Activated T-helper 2 cell treated with anti-CD3 and anti-CD28 coated beads, Interferon-gamma antibody, Interleukin-2, Interleukin-4, amounts not matched to agents 10 μg/mL and 5 μg/mL and 100 μg/mL, durations not matched to agents 14 hours and 24 hours and 36 hours (primary cell): Measurements from ENCODE around the gene VAX1. TPM values are rescaled to one million over a fixed set of nuclear protein-coding genes. Genes with fewer than 3 reads are reported as not detected.
"Not testable (repeated sequence)": the region's sequence is repeated elsewhere in the genome, so short reads cannot be mapped to it uniquely, and the experiment has no call there.

Source experiments
- DNase-seq: peaks from one replicate; pipeline ENCODE4 v3.0.0; 2021; ENCODE audit warnings: low spot score
- H3K27ac Mint-ChIP-seq: one replicate; pipeline ENCODE4 v1.8.0; 2021; ENCODE audit warnings: mixed read lengths
- H3K27me3 Mint-ChIP-seq: one replicate; pipeline ENCODE4 v1.8.0; 2021; ENCODE audit warnings: low read depth, mixed read lengths
- H3K36me3 Mint-ChIP-seq: one replicate; pipeline ENCODE4 v1.8.0; 2021; ENCODE audit warnings: low read depth, mixed read lengths
- H3K4me1 Mint-ChIP-seq: one replicate; pipeline ENCODE4 v1.8.0; 2021; ENCODE audit warnings: low read depth, mixed read lengths
- H3K4me3 Mint-ChIP-seq: one replicate; pipeline ENCODE4 v1.8.0; 2021; ENCODE audit warnings: low read depth, mild to moderate bottlenecking, moderate library complexity, mixed read lengths
- H3K9me3 Mint-ChIP-seq: one replicate; pipeline ENCODE4 v1.8.0; 2021; ENCODE audit warnings: mixed read lengths
- intact Hi-C: fragments of 100-400 bp; cut with micrococcal nuclease; formaldehyde crosslinking; loops from one replicate; pipeline ENCODE4 v1.15.1; 2023
- total RNA-seq: library from RNA; stranded (reverse); gene quantifications from 2 replicates; pipeline ENCODE4 v1.2.3, GENCODE V29; 2022

VAX1 gene
- total RNA-seq, 1 donor from 2014 or later, result not detected

DNA sequence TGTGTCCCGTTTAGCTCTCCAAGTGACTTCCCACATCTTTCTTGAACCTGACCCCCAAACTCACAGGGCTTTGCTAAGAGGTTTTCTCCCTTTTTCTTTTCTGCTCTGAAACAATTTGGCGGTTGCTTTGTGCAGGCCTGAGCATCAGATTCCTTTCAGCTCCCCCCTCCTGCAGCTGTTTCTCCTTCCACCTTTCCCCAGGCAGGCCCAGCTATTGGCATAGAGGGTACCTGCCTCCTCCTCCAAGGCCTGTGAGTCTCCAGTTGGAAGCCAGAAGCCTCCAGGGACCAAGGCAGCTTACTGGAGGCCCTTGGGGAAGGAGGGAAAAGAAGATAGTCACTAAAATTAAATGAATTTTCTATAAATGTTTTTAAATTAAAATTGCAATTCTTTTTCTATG, 7.7 kb downstream of the VAX1 start:
- Mint-ChIP-seq H3K9me3 (no peaks in the 10 kb centered on the region), H3K4me3 (no peak overlapping the region), H3K27ac (no peak overlapping the region), H3K36me3 (no peaks in the 10 kb centered on the region), H3K4me1 (peaks cover 2% of the 10 kb centered on the region), H3K27me3 (peaks cover 53% of the 10 kb centered on the region)
- intact Hi-C loops, result loop anchor here (10.0 kb wide), 3 partner anchors 286 to 1114 kb away; partner anchors contain the start of genes ENO4 and GFRA1
- no peak for DNase-seq

DNA sequence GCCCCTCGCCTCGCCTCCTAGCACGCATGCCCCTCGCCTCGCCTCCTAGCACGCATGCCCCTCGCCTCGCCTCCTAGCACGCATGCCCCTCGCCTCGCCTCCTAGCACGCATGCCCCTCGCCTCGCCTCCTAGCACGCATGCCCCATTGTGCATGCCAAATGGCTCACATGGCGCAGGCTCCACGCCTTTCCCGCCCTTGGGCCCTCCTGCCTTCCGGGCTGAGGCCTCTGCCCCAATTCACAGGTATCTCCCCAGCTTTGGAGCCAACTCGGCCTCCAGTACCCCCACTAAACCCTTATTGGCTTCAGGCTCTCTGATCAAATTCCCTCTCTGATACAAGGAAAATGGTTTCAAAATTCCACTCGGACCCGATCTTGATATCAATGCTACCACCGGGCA, 11.4 kb downstream of the VAX1 start:
- H3K27ac Mint-ChIP-seq, H3K36me3 Mint-ChIP-seq, intact Hi-C loops, H3K9me3 Mint-ChIP-seq, H3K4me3 Mint-ChIP-seq, H3K4me1 Mint-ChIP-seq, DNase-seq: not testable (repeated sequence)
- peaks cover 24% of the 10 kb centered on the region for H3K27me3 Mint-ChIP-seq

DNA sequence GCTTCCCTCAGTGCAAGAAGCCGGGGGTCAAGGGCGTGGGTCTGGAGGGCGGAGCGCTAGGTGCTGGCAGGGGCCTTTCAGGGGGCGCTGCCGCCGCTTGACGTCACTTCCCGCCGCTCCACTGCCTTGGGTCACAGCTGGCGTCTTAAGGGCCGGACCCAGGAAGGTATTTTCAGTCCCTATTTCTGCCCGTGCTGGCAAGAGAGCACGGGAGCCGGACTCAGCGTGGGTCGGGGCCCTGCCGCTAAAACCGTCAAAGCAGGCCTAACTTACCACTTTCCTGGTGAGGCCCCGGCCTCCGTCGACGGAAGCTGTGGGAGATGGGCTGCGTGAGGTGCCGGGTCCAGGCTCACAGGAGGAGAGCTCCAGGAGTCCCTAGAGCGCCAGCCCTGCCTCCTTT, 12.0 kb downstream of the VAX1 start:
- H3K4me3 Mint-ChIP-seq, result no peak overlapping the region
- no peak overlapping the region for H3K27ac Mint-ChIP-seq
- H3K27me3 Mint-ChIP-seq, result peaks cover 19% of the 10 kb centered on the region
- DNase-seq, result no peak
- H3K4me1 Mint-ChIP-seq, result no peaks in the 10 kb centered on the region
- H3K36me3 Mint-ChIP-seq, result no peaks in the 10 kb centered on the region
- intact Hi-C loops, result no loop called here
- H3K9me3 Mint-ChIP-seq, result no peaks in the 10 kb centered on the region

DNA sequence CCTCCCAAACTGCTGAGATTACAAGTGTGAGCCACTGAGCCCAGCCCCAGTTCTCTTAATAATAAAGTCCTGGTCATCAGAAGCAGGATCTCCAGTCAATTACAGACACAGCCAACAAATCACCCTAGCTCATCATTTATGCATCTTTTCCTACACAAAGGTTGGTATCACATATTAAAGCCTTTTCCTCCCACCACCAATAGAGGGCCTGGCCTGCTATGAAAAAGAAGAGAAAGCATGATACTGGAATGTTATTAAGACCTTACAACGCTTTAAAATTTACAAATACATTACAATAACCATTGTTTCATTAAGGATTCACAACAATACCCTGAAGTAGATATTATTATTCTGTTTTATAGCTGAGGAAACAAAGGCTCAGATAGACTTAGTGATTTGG, 25.9 kb downstream of the VAX1 start:
- no peaks in the 10 kb centered on the region for H3K4me1 Mint-ChIP-seq
- peaks cover 2% of the 10 kb centered on the region for H3K27me3 Mint-ChIP-seq
- no peak overlapping the region for H3K4me3 Mint-ChIP-seq
- no peaks in the 10 kb centered on the region for H3K9me3 Mint-ChIP-seq
- no peaks in the 10 kb centered on the region for H3K36me3 Mint-ChIP-seq
- intact Hi-C loops, result no loop called here
- H3K27ac Mint-ChIP-seq, result no peak overlapping the region
- no peak for DNase-seq

DNA sequence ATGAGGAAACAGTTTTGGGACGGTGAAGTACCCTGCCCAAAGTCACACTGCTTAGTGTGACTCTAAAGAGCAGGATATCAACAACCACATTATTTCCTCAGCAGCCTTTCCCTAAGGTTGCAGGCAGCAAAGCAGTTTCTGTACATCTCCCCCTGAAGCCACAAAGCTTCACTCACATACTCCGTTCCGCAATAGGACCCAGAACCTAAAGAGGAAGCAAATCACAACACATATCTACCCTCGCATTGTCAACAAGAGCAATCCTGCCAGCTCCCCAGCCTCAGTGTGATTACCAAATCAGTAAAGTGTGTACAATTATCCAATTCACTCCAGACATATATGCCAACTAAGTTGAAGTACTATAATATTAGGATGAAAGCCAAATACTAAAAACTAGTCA, 30.8 kb downstream of the VAX1 start:
- no peaks in the 10 kb centered on the region for H3K27me3 Mint-ChIP-seq
- no peak for DNase-seq
- no peaks in the 10 kb centered on the region for H3K36me3 Mint-ChIP-seq
- H3K4me1 Mint-ChIP-seq, result no peaks in the 10 kb centered on the region
- H3K27ac Mint-ChIP-seq, result no peak overlapping the region
- H3K4me3 Mint-ChIP-seq, result no peak overlapping the region
- H3K9me3 Mint-ChIP-seq, result no peaks in the 10 kb centered on the region
- intact Hi-C loops, result no loop called here

DNA sequence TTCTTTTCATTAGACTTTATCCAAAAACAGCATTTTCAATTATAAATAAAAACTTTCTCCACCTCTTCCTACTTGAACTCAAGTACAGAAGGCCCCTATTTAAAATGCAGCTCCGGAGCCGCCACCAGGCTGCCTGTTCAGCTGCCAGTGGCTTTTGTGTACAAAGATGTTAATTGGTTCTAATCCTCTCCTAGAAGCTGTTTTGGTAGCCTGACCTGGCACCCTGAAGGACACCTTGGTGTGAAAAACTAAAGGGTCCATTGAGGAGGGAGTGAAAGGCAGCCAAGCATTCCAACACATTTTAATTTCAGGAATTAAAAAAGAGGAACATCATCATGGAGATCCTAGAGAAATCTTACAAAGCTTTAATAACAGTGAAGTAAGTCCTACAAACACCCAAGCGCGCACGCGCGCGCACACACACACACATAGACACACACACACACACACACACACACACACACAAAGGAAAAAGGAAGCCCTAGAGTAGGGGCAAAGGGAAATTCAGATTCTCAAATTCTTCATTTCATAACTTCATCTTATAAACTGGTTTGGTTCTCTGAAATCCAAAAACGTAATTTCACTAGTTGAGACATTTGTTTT, 41.4 kb downstream of the VAX1 start:
- no peak for DNase-seq
- intact Hi-C loops, result no loop called here
- H3K9me3 Mint-ChIP-seq, result no peaks in the 10 kb centered on the region
- H3K4me1 Mint-ChIP-seq, result no peaks in the 10 kb centered on the region
- no peaks in the 10 kb centered on the region for H3K27me3 Mint-ChIP-seq
- no peaks in the 10 kb centered on the region for H3K36me3 Mint-ChIP-seq
- H3K4me3 Mint-ChIP-seq, result no peak overlapping the region
- H3K27ac Mint-ChIP-seq, result no peak overlapping the region

DNA sequence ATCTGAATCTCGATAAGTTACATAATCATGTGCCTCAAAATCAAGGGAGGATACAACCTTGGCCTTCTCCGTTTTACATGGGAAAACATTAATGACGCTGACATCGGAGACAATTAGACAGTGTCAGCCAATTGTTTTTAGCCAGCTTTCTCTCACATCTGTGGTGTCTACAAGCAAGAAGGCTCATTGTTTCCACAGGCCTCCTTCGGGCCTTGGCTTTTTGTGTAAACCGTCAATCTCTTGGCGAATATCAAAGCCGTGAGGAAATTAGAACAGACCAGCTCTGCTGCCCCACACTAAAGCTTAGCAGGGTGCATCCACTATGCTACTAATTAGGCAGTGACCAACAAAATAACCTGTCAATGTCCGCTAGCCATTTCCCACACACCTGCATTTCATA, 43.2 kb downstream of the VAX1 start:
- H3K27me3 Mint-ChIP-seq, result no peaks in the 10 kb centered on the region
- intact Hi-C loops, result no loop called here
- H3K9me3 Mint-ChIP-seq, result no peaks in the 10 kb centered on the region
- H3K4me1 Mint-ChIP-seq, result no peaks in the 10 kb centered on the region
- H3K36me3 Mint-ChIP-seq, result no peaks in the 10 kb centered on the region
- no peak overlapping the region for H3K4me3 Mint-ChIP-seq
- no peak for DNase-seq
- no peak overlapping the region for H3K27ac Mint-ChIP-seq

DNA sequence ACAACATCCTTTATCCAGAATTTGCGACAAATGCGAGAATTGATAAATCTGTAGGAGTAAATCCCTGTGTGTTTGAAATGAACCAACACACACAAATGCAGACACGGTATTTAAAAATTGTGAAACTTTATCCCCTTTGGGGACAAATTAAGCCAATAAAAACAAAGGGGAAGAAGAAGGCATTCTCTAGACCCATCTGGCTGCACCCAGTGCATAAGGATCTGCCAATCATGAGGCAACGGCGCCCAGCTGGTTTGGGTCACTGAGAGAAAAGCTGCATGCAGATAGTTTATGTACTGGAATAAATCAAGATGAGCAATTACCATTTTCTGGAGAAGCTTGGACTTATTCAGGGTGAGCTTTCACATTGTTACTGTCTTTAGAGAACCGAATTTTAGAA, 45.7 kb downstream of the VAX1 start:
- Mint-ChIP-seq H3K36me3 (no peaks in the 10 kb centered on the region), H3K27ac (no peak overlapping the region), H3K9me3 (no peaks in the 10 kb centered on the region), H3K27me3 (no peaks in the 10 kb centered on the region), H3K4me1 (no peaks in the 10 kb centered on the region), H3K4me3 (no peak overlapping the region)
- DNase-seq, result no peak
- intact Hi-C loops, result no loop called here

DNA sequence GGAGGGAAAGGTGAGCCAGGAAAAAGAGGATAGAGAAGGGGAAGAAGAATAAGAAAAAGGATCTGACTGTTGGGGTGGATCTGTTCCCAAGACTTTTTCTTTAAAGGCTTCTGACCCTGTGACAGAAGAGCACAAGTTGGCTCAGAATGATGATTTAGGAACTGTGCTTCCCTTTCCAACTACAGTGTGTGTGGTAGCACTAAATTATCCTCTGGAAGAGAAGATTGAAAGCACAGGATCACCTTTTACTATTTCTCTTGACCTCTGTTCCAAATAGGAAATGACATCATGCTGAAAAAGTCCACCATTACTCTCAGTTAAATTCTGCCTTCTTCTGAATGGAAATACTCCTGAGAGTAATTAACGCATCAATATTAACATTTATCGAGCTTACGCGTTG, 47.2 kb downstream of the VAX1 start:
- Mint-ChIP-seq H3K36me3 (no peaks in the 10 kb centered on the region), H3K4me3 (no peak overlapping the region), H3K4me1 (no peaks in the 10 kb centered on the region), H3K27ac (no peak overlapping the region), H3K27me3 (no peaks in the 10 kb centered on the region), H3K9me3 (no peaks in the 10 kb centered on the region)
- DNase-seq, result no peak
- intact Hi-C loops, result no loop called here

DNA sequence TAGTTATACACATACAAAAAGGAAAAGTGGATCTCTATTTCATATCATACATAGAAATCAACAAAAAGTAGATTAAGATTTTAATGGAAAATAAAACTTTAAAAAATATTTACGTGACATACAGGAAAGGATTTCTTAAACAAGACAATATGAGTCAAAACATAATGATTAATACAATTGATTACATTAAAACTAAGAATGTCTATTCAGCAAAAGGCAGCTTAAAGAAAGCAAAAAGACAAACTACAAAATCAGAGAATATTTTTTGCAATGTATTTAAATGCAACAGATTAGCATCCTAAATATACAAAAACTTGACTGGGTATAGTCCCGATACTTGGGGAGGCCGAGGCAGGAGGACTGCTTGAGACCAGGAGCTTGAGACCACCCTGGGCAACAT, 50.5 kb downstream of the VAX1 start:
- Mint-ChIP-seq H3K4me3 (no peak overlapping the region), H3K36me3 (no peaks in the 10 kb centered on the region), H3K9me3 (no peaks in the 10 kb centered on the region), H3K27ac (no peak overlapping the region), H3K27me3 (no peaks in the 10 kb centered on the region), H3K4me1 (no peaks in the 10 kb centered on the region)
- no peak for DNase-seq
- intact Hi-C loops, result no loop called here

DNA sequence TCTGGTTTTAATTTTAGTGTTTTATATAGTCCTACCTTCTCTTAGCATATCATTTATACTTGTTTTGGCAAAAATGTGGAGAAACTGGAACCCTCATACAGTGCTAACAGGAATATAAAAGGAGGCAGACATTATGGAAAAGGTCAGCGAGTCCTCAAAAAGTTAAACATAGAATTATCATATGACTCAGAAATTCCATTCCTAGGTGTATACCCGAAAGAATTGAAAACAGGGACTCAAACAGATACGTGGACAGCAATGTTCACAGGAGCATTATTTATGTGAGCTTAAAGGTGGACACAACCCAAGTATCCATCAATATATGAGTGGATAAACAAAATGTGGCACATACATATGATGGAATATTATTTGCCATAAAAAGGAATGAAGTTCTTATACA, 51.5 kb downstream of the VAX1 start:
- no peak overlapping the region for H3K4me3 Mint-ChIP-seq
- H3K36me3 Mint-ChIP-seq, result no peaks in the 10 kb centered on the region
- H3K27ac Mint-ChIP-seq, result no peak overlapping the region
- H3K9me3 Mint-ChIP-seq, result no peaks in the 10 kb centered on the region
- DNase-seq, result no peak
- intact Hi-C loops, result no loop called here
- H3K4me1 Mint-ChIP-seq, result no peaks in the 10 kb centered on the region
- no peaks in the 10 kb centered on the region for H3K27me3 Mint-ChIP-seq

DNA sequence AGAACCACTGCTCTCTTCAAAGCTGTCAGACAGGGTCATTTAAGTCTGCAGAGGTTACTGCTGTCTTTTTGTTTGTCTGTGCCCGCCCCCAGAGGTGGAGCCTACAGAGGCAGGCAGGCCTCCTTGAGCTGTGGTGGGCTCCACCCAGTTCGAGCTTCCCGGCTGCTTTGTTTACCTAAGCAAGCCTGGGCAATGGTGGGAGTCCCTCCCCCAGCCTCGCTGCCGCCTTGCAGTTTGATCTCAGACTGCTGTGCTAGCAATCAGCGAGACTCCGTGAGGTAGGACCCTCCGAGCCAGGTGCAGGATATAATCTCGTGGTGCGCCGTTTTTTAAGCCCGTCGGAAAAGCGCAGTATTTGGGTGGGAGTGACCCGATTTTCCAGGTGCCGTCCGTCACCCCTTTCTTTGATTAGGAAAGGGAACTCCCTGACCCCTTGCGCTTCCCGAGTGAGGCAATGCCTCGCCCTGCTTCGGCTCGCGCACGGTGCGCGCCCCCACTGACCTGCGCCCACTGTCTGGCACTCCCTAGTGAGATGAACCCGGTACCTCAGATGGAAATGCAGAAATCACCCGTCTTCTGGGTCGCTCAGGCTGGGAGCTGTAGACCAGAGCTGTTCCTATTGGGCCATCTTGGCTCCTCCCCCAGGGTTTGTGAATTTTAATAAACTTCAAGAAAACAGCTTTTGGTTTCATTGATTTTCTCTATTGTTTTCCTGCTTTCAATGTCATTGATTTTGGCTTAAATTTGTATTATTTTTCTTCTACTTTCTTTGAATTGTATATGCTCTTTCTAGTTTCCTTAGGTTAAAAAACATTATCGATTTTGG, 53.4 kb downstream of the VAX1 start:
- H3K27me3 Mint-ChIP-seq, H3K4me3 Mint-ChIP-seq, intact Hi-C loops, DNase-seq, H3K36me3 Mint-ChIP-seq, H3K4me1 Mint-ChIP-seq, H3K27ac Mint-ChIP-seq, H3K9me3 Mint-ChIP-seq: not testable (repeated sequence)
